Measurements from ENCODE around the gene SULF2. TPM values are rescaled to one million over a fixed set of nuclear protein-coding genes. Genes with fewer than 3 reads are reported as not detected.
"Not testable (repeated sequence)": the region's sequence is repeated elsewhere in the genome, so short reads cannot be mapped to it uniquely, and the experiment has no call there.

Gene SULF2
- total RNA-seq, 1 experiment from 2014 or later: 44.8 TPM

DNA sequence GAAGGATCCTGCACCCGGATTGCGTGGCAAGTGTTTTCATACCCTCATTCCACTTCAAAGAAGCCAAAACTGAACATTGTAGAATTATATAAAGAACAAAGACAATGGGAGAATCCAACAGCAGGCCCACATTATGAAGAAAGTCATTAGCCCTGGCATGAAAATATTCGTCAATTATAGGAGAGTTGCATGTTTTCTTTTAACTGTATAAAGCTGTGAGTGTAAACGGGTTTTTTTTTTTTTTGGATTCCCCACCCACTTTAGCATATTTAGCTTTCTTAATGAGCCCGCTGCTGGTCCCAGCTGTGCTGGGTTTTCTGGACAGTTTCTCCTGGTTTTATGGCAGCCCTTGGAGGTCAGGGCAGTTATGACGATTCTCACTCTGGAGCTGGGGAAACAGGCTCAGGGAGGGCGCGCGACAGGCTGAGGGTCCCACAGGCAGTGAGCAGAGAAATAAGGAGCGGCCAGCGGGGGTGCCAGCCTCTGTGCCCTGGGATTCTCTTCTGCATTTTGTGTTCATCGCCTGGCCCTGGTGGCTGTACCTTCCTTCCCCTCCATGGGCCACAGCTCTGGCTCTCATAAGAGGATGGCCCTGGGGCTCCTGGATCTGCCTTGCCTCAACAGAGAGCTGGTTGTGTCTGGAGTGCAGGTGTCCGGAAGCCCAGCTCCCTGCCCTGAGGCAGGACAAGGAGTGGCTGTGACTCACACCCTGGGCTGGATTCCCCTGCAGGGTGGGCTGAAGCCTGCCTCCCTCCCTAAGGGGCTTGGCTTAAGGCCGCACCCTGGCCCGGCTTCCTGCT is 24.1 kb upstream of the SULF2 start:
- DNase-seq (ENCODE audit: low spot score): no peak
- in situ Hi-C loops (cut with HindIII; ENCODE audit: low sequenced_read_pairs): no loop called here

DNA sequence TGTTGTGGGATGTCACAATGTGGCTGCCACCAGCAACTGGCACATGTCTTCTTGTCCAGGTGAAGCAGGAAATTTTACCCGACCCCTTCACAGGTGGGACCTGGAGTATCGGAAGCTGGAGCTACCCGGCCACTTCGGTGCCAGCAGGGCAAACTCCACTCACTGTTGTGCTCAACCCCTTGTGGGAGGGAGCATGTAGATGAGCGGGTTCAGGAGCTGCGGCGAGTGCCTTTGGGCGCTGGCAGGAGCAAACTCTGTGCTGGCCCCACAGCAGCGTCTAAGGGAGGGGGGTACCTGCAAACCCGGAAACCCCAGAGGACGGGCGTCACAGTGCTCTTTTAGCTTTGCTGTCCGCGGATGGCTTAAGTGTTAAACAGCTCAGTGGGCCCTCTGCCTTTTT is 20.7 kb upstream of the SULF2 start:
- in situ Hi-C loops (cut with HindIII; ENCODE audit: low sequenced_read_pairs): no loop called here
- no peak for DNase-seq (ENCODE audit: low spot score)

DNA sequence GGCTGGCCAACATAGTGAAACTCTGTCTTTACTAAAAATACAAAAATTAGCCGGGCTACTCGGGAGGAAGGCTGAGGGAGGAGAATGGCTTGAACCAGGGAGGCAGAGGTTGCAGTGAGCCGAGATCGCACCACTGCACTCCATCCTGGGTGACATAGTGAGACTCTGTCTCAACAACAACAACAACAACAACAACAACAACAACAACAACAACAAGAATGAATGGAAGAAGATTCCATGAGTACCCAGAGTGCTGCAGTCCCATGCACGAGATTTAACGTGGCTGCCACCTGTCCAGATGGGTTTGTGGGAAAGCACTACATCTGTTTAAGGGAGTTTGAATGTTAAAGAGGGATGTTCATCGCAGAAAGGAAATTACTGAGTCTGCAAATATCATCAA is 19.7 kb upstream of the SULF2 start:
- DNase-seq (ENCODE audit: low spot score); in situ Hi-C loops (cut with HindIII; ENCODE audit: low sequenced_read_pairs): not testable (repeated sequence)

DNA sequence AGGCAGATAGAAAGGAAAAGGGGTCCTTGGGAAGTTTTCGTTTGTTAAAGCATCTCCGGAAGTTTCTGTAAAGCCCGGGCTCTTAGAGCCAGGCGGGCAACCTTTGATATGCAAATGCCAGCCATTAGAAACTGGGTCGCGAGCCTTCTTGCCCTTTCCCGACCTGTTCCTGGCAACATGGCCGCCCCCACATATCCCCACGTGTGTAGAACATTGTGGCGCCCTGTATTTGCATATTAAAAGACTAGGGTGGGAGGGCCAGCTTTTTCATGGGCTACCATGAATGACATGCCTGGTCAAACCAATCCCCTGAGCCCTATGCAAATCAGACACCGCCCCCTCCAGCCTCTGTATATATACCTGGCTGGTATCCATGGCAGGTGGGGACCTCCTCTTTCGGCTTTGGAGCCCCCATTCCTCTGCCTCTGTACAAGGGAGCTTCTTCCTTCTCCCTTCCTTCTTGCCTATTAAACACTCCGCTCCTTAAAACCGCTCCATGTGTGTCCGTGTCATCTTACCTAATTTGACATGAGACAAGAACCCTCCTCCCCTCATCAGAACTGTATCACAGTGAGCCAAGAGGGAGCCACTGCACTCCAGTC is 19.0 kb upstream of the SULF2 start:
- in situ Hi-C loops (cut with HindIII; ENCODE audit: low sequenced_read_pairs); DNase-seq (ENCODE audit: low spot score): not testable (repeated sequence)

DNA sequence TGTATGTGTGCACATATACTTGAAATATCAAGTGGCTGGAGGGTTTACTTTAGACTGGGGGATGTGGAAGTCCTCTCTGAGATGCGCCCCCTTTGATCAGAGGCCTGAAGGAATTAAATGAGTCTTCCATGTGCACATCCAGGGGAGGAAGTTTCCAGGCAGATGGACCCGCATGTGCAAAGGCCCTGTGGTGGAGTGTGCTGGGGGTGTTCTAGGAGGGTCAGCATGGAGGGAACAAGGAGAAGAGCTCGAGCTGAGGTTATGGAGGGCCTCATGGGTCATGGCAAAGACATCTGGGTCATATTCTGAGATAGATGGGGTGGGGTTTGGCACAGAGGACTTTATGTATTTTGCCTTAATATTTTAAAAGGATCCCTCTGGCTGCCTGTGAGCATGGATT is 17.7 kb upstream of the SULF2 start:
- in situ Hi-C loops (cut with HindIII; ENCODE audit: low sequenced_read_pairs): no loop called here
- DNase-seq (ENCODE audit: low spot score): no peak

DNA sequence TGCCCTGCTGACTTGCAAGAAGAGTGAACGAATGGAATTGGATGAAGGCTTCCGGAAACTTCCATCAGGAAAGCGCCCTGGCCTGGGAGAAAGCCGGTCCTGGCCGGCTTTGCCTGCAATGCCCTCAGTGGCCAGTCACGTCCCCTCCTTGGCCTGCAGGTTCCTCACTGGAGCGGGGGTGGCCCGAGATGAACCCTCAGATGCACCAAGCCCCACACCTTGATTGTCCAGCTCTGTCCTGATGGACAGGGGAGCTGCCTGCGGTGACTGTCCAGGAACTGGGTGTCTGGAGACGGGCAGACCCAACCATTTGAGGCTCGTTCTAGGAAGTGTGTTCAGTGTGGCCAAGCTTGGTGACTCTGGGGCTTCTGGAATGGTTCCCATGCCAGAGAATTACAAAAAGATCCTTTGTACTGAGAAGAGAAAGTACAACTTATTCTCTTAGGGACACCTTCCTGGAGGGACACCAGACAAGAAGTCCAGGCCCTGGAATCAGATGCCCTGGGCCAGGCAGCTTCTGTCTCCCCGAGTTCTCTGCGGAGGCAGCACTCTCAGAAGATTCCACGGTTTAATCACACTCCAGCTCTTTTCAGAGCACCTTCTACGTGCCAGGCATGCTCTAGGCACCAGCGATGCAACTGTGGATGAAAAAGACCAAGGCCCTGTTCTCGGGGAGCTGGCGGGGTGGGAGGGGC is 17.1 kb upstream of the SULF2 start:
- no peak for DNase-seq (ENCODE audit: low spot score)
- in situ Hi-C loops (cut with HindIII; ENCODE audit: low sequenced_read_pairs): no loop called here

DNA sequence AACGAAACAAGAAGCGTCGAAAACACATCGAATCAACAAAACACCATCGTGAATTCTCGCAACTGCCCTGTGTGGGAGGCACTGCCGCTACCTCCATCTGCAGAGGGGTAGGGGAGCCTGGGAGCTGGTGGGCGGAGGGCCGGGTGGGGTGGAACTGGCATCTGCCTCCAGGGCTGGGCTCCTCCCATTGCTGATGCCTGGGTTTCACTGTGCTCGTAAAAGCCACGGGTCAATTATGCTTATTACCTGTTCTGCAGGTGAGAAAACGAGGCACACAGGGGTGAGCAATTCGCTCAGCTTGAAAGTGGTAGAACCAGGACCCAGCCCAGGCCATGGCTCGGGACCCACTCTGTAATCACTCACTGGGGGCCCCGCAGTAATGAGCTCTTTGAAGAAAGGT is 16.5 kb upstream of the SULF2 start:
- in situ Hi-C loops (cut with HindIII; ENCODE audit: low sequenced_read_pairs): no loop called here
- no peak for DNase-seq (ENCODE audit: low spot score)

DNA sequence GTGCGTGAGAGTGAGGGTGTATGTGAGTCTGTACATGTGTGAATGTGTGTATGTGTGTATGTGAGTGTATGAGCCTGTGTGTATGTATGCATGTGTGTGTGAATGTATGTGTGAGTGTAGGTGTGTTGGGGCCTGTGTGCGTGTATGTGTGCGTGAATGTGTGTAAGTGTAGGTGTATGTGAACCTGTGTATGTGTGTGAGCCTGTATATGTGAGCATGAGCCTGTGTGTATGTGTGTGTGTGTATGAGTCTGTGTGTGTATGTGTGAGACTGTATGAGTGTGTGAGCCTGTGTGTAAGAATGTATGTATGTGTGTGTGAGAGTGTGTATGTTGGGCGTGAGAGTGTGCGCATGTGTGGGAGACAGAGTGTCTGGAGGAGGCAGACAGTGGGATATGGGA is 15.8 kb upstream of the SULF2 start:
- in situ Hi-C loops (cut with HindIII; ENCODE audit: low sequenced_read_pairs): no loop called here
- DNase-seq (ENCODE audit: low spot score): no peak

DNA sequence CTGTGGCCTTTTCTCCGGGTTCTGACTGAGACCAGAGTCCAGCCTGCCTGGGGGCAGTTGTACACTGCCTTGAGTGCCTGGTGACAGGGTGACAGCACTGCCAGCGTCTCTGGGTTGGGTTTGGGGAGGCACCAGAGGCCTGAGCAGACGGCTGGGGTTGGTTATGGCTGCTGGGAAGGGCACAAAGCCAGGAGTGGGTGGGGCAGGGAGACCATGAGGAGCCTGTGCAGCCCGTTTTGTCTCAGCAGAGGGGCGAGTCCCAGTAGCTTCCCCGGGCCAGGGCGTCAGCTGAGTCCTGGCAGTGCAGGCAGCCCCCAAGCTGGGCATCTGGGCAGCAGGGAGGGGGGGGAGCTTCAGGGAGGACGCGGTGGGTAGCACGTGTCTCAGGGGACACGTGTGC is 15.3 kb upstream of the SULF2 start:
- no peak for DNase-seq (ENCODE audit: low spot score)
- in situ Hi-C loops (cut with HindIII; ENCODE audit: low sequenced_read_pairs): no loop called here

DNA sequence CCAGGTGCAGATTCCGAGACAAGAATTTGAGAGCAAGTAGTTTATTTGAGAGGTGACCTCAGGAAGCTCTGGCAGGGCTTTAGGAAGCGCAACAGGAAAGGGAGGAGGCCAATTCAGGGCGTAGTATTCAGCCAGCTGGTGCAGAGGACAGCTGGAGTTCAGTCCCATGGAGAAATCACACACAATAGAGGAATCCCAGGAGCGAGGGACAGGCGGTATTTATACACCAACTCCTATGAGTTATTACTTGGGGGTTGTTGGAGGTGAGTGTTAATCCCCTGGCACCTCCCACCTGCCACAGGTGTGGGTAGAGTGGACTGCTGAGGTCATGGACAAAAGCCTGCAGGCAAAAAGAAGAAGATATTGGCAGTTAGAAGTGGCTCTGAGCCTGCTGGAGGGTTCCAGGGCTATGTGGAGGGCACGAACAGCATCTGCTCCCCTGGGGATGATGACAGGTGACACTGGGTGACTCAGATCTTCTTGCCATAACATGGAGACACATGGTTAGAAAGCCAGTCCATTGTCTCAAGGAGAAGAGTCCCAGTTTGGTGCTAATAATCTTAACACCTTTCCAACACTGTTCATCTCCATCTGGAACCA is 13.9 kb upstream of the SULF2 start:
- DNase-seq (ENCODE audit: low spot score): no peak
- in situ Hi-C loops (cut with HindIII; ENCODE audit: low sequenced_read_pairs): no loop called here

DNA sequence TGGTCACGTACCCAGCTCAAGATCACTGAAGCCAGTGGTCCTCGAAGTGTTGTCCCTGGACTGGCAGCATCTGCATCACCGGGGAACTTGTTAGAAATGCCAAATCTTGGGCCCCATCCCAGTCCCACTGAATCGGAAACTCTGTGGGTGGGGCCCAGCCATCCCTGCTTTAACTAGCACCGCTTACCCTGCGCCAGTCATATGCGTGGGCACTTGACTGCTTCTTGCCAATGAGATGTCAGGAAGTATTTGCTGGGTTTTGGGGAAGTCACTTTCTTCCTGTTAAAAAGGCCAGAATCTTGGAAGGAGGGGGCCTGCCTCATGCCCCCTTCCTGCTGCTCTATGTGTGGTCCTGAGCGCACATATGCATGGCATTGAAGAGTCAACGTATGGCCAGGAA is 11.7 kb upstream of the SULF2 start:
- DNase-seq (ENCODE audit: low spot score): no peak
- in situ Hi-C loops (cut with HindIII; ENCODE audit: low sequenced_read_pairs): no loop called here

DNA sequence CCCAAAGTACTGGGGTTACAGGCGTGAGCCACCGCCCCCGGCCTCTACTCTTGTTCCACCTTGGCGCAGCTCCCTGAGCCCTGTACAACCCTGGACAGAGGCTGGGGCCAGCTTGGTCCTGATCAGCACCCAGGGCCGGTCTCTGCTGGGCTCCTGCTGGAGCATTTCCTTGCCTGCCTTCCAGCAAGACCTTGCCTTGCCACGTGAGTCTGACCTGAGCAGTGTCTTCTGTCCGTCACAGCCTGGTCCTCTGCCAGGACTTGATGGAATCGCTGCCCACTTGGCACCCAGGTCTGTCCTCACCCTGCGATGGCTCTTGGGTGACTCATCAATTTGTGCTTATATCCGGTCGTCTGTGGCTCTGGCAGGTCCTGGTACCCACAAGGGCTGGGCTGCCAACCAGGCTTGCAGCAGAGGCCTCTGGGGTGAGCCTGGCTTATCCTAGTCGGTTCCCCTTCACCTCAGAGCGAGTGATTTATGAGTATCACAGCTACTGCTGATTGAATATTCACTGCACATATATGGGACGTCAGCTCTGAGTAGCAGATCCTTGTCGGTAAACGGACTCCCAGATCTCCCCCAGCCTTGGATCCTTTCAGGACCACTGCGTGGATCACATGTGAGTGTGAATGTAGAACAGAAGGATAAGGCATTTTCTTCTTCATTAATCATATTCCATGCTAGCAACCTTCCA is 10.1 kb upstream of the SULF2 start:
- in situ Hi-C loops (cut with HindIII; ENCODE audit: low sequenced_read_pairs): no loop called here
- DNase-seq (ENCODE audit: low spot score): no peak

DNA sequence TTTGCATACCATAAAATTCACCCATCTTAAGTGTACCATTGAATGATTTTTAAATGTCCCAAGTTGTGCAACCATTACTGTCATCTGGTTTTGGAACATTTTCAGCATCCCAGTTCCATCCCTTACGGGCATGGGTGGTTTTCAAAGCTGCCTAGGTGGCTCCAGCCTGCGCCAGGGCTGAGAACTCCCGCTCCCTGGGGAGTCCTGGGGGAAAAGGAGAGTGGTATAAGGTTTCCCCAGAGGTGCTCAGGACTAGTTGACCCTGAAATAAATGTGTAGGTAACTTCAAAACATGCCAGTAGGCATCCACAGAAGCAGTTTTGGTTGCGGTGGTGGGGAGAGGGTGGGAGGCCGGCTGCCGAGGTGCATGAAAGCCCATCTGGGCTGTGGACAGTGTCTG is 9.0 kb upstream of the SULF2 start:
- DNase-seq (ENCODE audit: low spot score); in situ Hi-C loops (cut with HindIII; ENCODE audit: low sequenced_read_pairs): not testable (repeated sequence)

DNA sequence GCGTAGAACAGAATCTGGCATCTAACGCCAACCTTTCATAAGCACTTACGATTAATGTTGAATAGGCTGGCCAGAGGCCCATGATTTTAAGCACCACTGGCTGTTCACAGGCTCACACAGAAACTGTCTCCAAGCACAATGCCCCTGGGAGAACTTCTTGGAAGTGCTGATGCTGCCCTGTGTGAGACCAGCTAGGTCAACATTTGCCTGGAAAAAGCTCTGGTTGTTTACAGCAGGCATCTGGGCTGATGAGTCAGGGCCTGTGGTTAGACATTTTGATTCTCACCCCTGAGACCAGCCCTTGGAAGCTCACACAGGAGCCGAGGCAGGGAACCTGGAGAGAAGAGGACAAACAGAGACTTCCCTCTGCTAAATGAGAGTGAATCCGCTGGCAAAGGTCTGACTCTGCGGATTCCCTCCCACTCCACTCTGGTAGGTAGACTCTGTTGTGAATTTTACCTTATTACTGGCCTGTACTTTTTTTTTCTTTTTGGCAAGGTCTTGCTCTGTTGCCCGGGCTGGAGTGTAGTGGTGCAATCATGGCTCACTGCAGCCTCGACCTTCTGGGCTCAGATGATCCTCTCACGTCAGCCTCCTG is 6.8 kb upstream of the SULF2 start:
- DNase-seq (ENCODE audit: low spot score): no peak
- in situ Hi-C loops (cut with HindIII; ENCODE audit: low sequenced_read_pairs): no loop called here

DNA sequence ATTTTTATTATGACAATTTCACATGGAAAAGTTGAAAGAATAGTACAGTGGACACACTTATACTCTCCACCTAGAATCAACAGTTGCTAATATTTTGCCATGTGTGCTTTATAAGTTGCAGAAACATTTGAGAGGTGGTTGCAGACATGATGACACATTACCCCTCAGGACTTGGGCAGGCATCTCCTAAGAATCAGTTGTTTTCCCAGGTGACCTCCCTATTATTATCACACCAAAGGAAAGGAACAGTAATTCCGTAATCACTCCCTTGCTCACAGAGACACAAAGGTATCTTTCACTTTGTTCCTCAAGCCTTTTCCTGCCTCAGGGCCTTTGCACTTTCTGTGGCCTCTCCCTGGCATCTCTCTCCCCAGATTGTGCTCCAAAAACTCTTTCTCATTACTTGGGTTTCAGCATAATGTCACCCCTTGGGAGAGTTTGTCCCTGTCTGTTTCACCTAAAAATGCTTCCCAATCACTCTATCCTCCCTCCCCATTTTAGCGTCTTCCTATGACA is 5.9 kb upstream of the SULF2 start:
- DNase-seq (ENCODE audit: low spot score): no peak
- in situ Hi-C loops (cut with HindIII; ENCODE audit: low sequenced_read_pairs): no loop called here

DNA sequence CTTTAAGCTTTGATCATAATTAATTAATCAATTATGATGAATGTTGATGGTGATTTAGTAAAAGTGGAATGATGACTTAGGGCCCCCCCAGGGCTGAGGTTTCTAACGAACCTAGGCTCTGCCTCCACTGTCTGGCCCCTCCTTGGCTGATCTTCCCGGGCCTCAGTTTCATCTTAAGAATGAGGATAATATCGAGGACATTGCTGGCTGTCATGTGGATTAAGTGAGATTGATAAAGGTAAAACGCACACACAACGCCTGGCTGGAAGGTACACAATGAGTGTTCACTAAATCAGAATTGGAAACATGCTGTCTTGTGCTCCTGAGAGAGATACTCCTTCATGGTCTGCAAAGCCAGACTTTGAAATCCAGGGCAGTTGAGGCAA is 5.3 kb upstream of the SULF2 start:
- in situ Hi-C loops (cut with HindIII; ENCODE audit: low sequenced_read_pairs): no loop called here
- no peak for DNase-seq (ENCODE audit: low spot score)

DNA sequence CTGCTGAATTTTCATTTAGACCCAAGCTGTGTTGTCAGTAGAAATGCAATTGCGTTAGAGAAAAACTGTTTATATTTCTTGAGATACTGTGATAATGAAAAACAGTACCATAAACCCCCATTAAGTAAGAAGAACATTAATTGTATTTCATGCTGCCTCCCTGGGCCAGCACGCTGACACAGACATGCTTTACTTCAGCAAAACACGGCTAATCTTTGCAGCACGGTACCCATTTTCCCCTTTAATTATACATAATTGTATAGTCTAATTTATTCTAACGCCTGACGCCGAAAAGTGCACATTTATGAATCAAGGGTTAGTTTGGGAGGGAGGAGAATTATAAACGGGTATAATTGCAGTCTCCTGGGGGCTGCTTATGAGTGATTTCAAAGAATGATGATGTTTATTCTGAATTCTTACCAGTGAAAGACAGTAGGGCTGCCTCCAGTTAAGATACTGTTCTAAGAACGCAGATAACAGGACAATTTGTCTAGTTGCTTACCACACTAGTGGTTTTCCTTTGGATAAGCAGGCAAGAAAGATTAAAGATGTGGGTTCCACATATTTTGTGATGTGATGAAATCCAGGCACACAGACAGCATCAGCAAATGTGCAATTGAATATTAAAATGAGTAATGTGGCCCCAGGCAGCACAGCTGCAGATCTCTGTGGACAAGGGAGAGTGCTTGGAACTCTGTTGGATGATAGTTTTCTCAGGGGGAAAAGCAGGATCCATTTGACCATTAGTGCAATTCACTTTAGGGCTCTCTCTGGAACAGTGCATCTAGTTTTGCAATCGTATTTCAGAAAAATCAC is 4.7 kb upstream of the SULF2 start:
- in situ Hi-C loops (cut with HindIII; ENCODE audit: low sequenced_read_pairs): no loop called here
- DNase-seq (ENCODE audit: low spot score): no peak

DNA sequence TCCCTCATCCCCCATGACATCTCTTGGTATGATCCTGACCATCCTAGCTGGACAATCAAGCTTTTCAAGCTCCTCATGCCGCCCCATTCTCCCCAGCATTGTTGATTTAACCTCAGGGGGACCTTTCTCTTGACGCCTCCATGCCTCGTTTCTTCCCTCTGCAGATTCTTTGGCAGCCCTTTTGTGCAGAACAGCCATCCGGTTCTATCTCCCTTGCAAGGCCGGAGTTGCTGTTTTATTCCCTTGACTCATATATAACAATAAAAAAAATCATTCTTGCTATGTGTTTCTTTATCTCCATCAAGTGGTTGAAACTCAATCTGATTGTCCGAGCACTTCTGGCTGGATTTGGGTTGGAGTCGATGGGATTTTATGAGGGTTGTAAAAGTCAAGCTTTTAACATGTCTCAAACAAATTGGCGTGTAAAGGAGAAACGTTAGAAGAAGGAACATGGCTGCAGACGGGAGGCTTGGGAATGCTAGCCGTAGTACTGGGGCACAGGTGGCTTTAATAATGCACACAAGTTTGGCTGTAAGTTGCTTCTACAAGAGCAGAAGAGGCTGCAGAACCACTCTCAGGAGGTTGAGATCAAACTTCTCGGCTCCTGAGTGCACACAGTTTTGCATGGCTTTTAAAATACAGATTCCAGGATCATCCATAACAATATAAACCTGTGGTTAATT is 3.9 kb upstream of the SULF2 start:
- DNase-seq (ENCODE audit: low spot score): no peak
- in situ Hi-C loops (cut with HindIII; ENCODE audit: low sequenced_read_pairs): no loop called here

Measured in G401 (cell line).